ENCODE data around the gene RNH1. TPM values are rescaled to one million over a fixed set of nuclear protein-coding genes. Genes with fewer than 3 reads are reported as not detected.

Gene RNH1
- total RNA-seq, 1 experiment from 2014 or later = 60.0 TPM

DNA sequence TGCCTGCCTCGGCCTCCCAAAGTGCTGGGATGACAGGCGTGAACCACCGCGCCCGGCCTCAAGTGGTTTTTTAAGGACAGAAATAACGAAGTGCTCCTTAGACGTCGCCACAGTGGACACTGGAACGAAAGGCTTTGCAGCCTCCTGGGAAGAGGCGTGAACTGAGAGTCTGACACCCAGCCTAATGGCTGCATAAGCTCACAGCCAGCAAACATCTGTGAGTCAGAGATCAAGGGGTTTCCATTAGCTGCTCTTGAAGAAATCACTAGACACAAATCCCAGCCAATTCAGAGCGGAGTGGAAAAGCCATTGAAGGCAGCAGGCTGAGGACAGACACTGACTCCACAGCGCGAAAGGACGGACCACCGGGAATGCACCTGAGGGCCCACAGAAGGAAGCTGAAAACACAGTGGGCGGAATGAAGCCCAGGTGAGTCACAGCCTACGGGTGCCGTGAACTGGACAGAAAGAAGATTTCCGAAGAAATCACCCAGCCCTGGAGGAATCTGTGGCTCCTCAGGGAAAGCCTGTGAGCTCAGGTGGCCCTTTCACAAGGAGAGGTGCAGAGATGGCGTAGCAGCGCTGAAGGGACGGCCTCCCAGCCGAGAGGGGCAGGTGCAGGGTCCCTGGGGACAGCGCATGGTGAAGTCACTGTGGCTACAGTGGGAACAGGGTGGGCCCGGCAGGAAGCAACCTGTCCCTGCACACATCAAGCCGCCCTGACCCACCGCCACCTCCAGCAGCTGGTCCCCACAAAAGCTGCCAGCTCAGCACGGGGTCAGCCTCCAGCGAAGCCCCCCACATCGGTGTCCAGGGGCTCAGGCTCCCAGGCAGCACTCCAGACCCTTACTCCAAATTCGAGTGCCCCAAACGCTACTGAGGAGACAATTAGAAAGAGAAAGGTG, 41.9 kb upstream of the RNH1 start:
- no peak overlapping the region for H2BK20ac ChIP-seq (ENCODE audit: low read depth, low read length, poor library complexity, severe bottlenecking)
- H2BK15ac ChIP-seq (ENCODE audit: low read depth, low read length) = no peak overlapping the region
- no peaks in the 10 kb centered on the region for H4K20me1 ChIP-seq (ENCODE audit: control insufficient read depth, insufficient read depth, insufficient read length)
- no peaks in the 10 kb centered on the region for H3K27me3 ChIP-seq (ENCODE audit: insufficient read depth, low read length)
- H3K79me2 ChIP-seq (ENCODE audit: insufficient read depth, low read length) = no peaks in the 10 kb centered on the region
- H2AFZ ChIP-seq (ENCODE audit: low read length) = no peak overlapping the region
- Mint-ChIP-seq H3K27me3 (ENCODE audit: low read depth) (peaks cover 6% of the 10 kb centered on the region), H3K36me3 (ENCODE audit: insufficient read depth in 1 of 3, low read depth in 3 of 3) (no peaks in the 10 kb centered on the region), H3K9me3 (no peaks in the 10 kb centered on the region; a peak in 1 of 5 replicates), H3K4me3 (no peak overlapping the region), H3K27ac (no peak overlapping the region), H3K4me1 (peaks cover 2 to 3% of the 10 kb centered on the region in 2 experiments; a peak in 2 of 4 replicates)
- no peak overlapping the region for H3K23ac ChIP-seq (ENCODE audit: insufficient read length, low read depth, low read length)
- TF ChIP-seq, protein P1, sequence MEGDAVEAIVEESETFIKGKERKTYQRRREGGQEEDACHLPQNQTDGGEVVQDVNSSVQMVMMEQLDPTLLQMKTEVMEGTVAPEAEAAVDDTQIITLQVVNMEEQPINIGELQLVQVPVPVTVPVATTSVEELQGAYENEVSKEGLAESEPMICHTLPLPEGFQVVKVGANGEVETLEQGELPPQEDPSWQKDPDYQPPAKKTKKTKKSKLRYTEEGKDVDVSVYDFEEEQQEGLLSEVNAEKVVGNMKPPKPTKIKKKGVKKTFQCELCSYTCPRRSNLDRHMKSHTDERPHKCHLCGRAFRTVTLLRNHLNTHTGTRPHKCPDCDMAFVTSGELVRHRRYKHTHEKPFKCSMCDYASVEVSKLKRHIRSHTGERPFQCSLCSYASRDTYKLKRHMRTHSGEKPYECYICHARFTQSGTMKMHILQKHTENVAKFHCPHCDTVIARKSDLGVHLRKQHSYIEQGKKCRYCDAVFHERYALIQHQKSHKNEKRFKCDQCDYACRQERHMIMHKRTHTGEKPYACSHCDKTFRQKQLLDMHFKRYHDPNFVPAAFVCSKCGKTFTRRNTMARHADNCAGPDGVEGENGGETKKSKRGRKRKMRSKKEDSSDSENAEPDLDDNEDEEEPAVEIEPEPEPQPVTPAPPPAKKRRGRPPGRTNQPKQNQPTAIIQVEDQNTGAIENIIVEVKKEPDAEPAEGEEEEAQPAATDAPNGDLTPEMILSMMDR (conservative IDR thresholded peaks at IDR 0.05) = no peak
- WGBS (ENCODE audit: extremely low coverage, insufficient read length, low lambda C conversion rate) = no CpG with 5 or more reads among the region's 32 CpGs
- H2BK5ac ChIP-seq (ENCODE audit: insufficient read length, low read length) = no peak overlapping the region
- H3K4ac ChIP-seq (ENCODE audit: low read depth, low read length) = no peak overlapping the region
- H4K5ac ChIP-seq (ENCODE audit: insufficient read length, low read depth, low read length) = no peak overlapping the region
- no peaks in the 10 kb centered on the region for H3K79me1 ChIP-seq (ENCODE audit: insufficient read depth, low read depth, low read length, poor library complexity, severe bottlenecking)
- no peak overlapping the region for H4K8ac ChIP-seq (replicated peaks; ENCODE audit: insufficient read length, low read depth, low read length)
- H3K18ac ChIP-seq (ENCODE audit: insufficient read length, low read depth, low read length) = no peak overlapping the region
- no peaks in the 10 kb centered on the region for H3K9me3 ChIP-seq (ENCODE audit: control insufficient read depth, low read depth, low read length)
- H2AK5ac ChIP-seq (ENCODE audit: insufficient read length, low read length) = no peak overlapping the region
- no peak overlapping the region for H2BK120ac ChIP-seq (ENCODE audit: low read depth, low read length, poor library complexity, severe bottlenecking)
- H3K4me2 ChIP-seq (ENCODE audit: insufficient read depth, insufficient read length, low read length) = no peak overlapping the region
- H3K4me1 ChIP-seq (ENCODE audit: insufficient read depth, low read length) = no peaks in the 10 kb centered on the region
- no peak overlapping the region for H3K14ac ChIP-seq (ENCODE audit: insufficient read depth, low read length)
- DNase-seq = no peak
- H3K27ac ChIP-seq (ENCODE audit: insufficient read length, low read depth, low read length) = no peak overlapping the region
- no peak overlapping the region for H4K91ac ChIP-seq (ENCODE audit: insufficient read length, low read depth, low read length)
- no peak overlapping the region for H2BK12ac ChIP-seq (ENCODE audit: insufficient read length, low read depth, low read length)
- H3K9ac ChIP-seq (ENCODE audit: extremely low read depth, insufficient read length, low read length) = no peak overlapping the region
- H3T11ph ChIP-seq (ENCODE audit: low read length) = no peak overlapping the region
- H3K23me2 ChIP-seq (ENCODE audit: insufficient read length, low read depth, low read length, poor library complexity, severe bottlenecking) = no peaks in the 10 kb centered on the region
- H3K56ac ChIP-seq (ENCODE audit: insufficient read length, low read depth, low read length) = no peak overlapping the region
